Measurements from ENCODE around the gene CAD.

CAD gene

GRCh38 chr2:27284996-27285395, 67.8 kb downstream of the CAD start:
- no peak for DNase-seq

GRCh38 chr2:27285481-27285880, 68.3 kb downstream of the CAD start:
- DNase-seq: no peak

GRCh38 chr2:27288610-27289009, 71.4 kb downstream of the CAD start:
- no peak for DNase-seq

GRCh38 chr2:27290549-27290948, 73.4 kb downstream of the CAD start:
- DNase-seq: no peak

GRCh38 chr2:27291865-27292264, 74.7 kb downstream of the CAD start:
- DNase-seq: no peak

Measured in CD4-positive, alpha-beta T cell treated with Interleukin-4 for 4 hours (primary cell).